ENCODE data around the gene SLC38A10.

DNA sequence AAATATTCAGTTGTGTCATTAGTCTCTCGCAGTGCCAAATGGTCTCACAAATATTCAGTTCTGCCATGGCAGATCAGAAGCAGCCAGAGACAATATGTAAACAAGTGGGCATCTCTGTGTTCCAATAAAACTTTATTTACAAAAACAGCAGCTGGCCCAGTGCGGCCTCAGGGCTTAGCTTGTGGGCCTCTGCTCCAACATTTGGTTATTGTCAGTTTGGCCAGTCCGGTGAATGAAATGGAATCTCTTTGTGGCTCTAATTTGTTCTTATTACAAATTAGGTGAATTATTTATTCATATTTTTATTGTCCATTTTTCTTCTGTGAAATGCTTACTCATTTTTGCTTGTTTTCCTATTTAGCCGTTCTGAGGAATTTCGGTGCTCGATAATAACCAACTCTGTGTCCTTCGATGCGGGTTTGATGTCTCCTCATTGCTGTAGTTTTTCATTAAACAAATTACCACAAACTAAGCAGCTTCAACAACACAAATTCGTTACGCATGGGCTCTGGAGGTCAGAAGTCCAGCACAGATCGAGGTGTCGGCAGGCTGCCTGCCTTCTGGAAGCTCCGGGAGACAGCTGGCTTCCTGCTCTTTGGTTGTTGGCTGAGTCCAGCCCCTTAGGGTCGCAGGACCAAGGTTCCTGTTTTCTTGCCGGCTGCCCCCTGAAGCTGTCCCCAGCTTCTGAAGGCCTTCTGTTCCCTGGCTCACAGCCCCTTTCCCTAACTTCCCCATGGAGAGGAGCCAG lies 4.1 kb upstream of the SLC38A10 start:
- no peak for TF ChIP-seq EZH2 (IDR thresholded peaks at IDR 0.05; ENCODE audit: low read length)
- TF ChIP-seq, protein P1, sequence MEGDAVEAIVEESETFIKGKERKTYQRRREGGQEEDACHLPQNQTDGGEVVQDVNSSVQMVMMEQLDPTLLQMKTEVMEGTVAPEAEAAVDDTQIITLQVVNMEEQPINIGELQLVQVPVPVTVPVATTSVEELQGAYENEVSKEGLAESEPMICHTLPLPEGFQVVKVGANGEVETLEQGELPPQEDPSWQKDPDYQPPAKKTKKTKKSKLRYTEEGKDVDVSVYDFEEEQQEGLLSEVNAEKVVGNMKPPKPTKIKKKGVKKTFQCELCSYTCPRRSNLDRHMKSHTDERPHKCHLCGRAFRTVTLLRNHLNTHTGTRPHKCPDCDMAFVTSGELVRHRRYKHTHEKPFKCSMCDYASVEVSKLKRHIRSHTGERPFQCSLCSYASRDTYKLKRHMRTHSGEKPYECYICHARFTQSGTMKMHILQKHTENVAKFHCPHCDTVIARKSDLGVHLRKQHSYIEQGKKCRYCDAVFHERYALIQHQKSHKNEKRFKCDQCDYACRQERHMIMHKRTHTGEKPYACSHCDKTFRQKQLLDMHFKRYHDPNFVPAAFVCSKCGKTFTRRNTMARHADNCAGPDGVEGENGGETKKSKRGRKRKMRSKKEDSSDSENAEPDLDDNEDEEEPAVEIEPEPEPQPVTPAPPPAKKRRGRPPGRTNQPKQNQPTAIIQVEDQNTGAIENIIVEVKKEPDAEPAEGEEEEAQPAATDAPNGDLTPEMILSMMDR (optimal IDR thresholded peaks at IDR 0.05 in 1 of 3, IDR thresholded peaks at IDR 0.05 in 1 of 3, conservative IDR thresholded peaks at IDR 0.05 in 1 of 3; ENCODE audit: extremely low read depth in 1 of 3, insufficient read depth in 2 of 3, low read length in 3 of 3), result no peak
